OCI-LY7 (cell line): Measurements from ENCODE around the gene NRK. TPM values are rescaled to one million over a fixed set of nuclear protein-coding genes. Genes with fewer than 3 reads are reported as not detected.
"Not testable (repeated sequence)": the region's sequence is repeated elsewhere in the genome, so short reads cannot be mapped to it uniquely, and the experiment has no call there.

Experiments used
- BruUV-seq: library from RNA; stranded (reverse); fragments of 400-500 nt; replicated peaks from 2 replicates; lab custom pipeline; 2021; lab: Mats Ljungman, UMichigan
- CTCF ChIA-PET: fragments of 300-600 bp; sonication (Branson Sonifier 250); formaldehyde crosslinking; loops from one replicate; lab custom pipeline; 2022; ENCODE audit warnings: antibody characterized with exemption; ENCODE audit not compliant: unreplicated experiment; lab: Charles Lee
- POLR2A ChIA-PET: fragments of 300-600 bp; sonication (Branson Sonifier 250); formaldehyde crosslinking; loops from one replicate; lab custom pipeline; 2022; ENCODE audit warnings: antibody characterized with exemption; lab: Charles Lee
- DNase-seq: peaks from one replicate; pipeline ENCODE4 v3.0.0-alpha.2; 2015; ENCODE audit warnings: low spot score
- H2AFZ ChIP-seq: fragments of 200-600 bp; sonication (generic), shearing (Covaris generic); 2 replicates; pipeline ENCODE4 v1.6.1; 2014; ENCODE audit warnings: mild to moderate bottlenecking, antibody characterized with exemption, low read length, moderate library complexity
- H3K27ac ChIP-seq: fragments of 200-600 bp; sonication (generic); 2 replicates; pipeline ENCODE4 v1.5.1; 2014; ENCODE audit warnings: mixed run types, low read depth, mild to moderate bottlenecking, moderate library complexity, low read length, inconsistent platforms; ENCODE audit not compliant: poor library complexity, severe bottlenecking
- H3K36me3 ChIP-seq: fragments of 200-600 bp; sonication (generic); 2 replicates; pipeline ENCODE4 v1.6.1; 2014; ENCODE audit warnings: mild to moderate bottlenecking, antibody characterized with exemption, low read length, moderate library complexity, mixed read lengths; ENCODE audit not compliant: insufficient read depth
- H3K4me1 ChIP-seq: fragments of 200-600 bp; sonication (generic); 2 replicates; pipeline ENCODE4 v1.5.1; 2014; ENCODE audit warnings: mild to moderate bottlenecking, low read length; ENCODE audit not compliant: insufficient read depth, poor library complexity, severe bottlenecking
- H3K4me2 ChIP-seq: fragments of 200-600 bp; sonication (generic); 2 replicates; pipeline ENCODE4 v1.6.1; 2014; ENCODE audit warnings: mild to moderate bottlenecking, low read length
- H3K4me3 ChIP-seq: fragments of 200-600 bp; sonication (generic); 2 replicates; pipeline ENCODE4 v1.5.1; 2014; ENCODE audit warnings: mild to moderate bottlenecking, low read depth, low read length; ENCODE audit not compliant: poor library complexity, severe bottlenecking
- H3K79me2 ChIP-seq: fragments of 200-600 bp; sonication (generic); 2 replicates; pipeline ENCODE4 v1.6.1; 2016; ENCODE audit warnings: low read depth, mild to moderate bottlenecking, low read length, moderate library complexity, mixed read lengths; ENCODE audit not compliant: insufficient read depth
- H3K9me2 ChIP-seq: fragments of 200-600 bp; sonication (generic); 2 replicates; pipeline ENCODE4 v1.6.1; 2016; ENCODE audit warnings: mild to moderate bottlenecking, low read length, mixed read lengths; ENCODE audit not compliant: insufficient read depth
- H3K9me3 ChIP-seq: fragments of 200-600 bp; sonication (generic); 2 replicates; pipeline ENCODE4 v1.6.1; 2014; ENCODE audit warnings: mild to moderate bottlenecking, mixed run types, low read length, mixed read lengths
- H4K20me1 ChIP-seq: fragments of 200-600 bp; sonication (generic); 2 replicates; pipeline ENCODE4 v1.6.1; 2014; ENCODE audit warnings: mild to moderate bottlenecking, antibody characterized with exemption, low read length, moderate library complexity, mixed read lengths; ENCODE audit not compliant: insufficient read depth
- EZH2phosphoT487 ChIP-seq: fragments of 200-600 bp; sonication (generic); IDR thresholded peaks from 2 replicates; pipeline ENCODE4 v1.6.1; 2018; ENCODE audit warnings: low read depth, borderline replicate concordance, mild to moderate bottlenecking, mixed run types, antibody characterized with exemption, low read length, moderate library complexity, mixed read lengths
- intact Hi-C: fragments of 100-400 bp; cut with micrococcal nuclease; formaldehyde crosslinking; loops from one replicate; pipeline ENCODE4 v1.10.0; 2022; ENCODE audit not compliant: unreplicated experiment
- total RNA-seq, 2 experiments: library from RNA; depleted of rRNA in 1 of 2; stranded (reverse); fragments of >200 nt in 1 of 2; shearing (Covaris generic) in 1 of 2; gene quantifications; 2 replicates each; pipeline ENCODE4 v1.2.3, GENCODE V29; 2014 to 2022
- TF ChIP-seq, protein P1 (sequence below): fragments of 200-600 bp; sonication (generic); conservative IDR thresholded peaks from 2 replicates; pipeline ENCODE4 v1.5.1; 2014; ENCODE audit warnings: mild to moderate bottlenecking, antibody characterized with exemption, low read length, moderate library complexity, mixed read lengths

The NRK gene
- total RNA-seq, 2 experiments from 2014 or later: not detected

DNA sequence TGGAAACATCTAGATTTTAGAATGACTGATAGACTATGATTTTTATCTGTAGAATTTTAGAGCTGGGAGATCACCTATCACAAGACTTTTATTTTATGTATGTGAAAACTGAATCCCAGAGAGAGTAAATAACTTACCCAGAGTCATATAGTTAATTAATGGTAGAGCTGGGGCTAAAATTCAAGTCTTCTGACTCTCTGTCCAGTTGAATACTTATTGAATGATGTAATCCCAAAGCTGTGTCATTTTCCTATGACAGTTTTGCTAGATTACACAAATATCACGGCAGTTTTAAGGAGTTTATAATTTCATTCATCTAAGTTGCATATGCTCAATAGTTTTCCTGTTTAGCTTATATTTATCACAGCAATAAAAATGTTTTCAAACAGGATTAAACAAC is 6.7 kb downstream of the NRK start:
- no peaks in the 10 kb centered on the region for H3K36me3 ChIP-seq
- H3K4me3 ChIP-seq: no peak overlapping the region
- BruUV-seq: no TSS peak
- intact Hi-C loops: no loop called here
- H3K27ac ChIP-seq: no peak overlapping the region
- H4K20me1 ChIP-seq: no peaks in the 10 kb centered on the region
- ChIA-PET POLR2A (no interaction called here), CTCF (no interaction called here)
- H3K9me3 ChIP-seq: no peaks in the 10 kb centered on the region
- H3K4me2 ChIP-seq: no peak overlapping the region
- H3K79me2 ChIP-seq: no peaks in the 10 kb centered on the region
- TF ChIP-seq, protein P1, sequence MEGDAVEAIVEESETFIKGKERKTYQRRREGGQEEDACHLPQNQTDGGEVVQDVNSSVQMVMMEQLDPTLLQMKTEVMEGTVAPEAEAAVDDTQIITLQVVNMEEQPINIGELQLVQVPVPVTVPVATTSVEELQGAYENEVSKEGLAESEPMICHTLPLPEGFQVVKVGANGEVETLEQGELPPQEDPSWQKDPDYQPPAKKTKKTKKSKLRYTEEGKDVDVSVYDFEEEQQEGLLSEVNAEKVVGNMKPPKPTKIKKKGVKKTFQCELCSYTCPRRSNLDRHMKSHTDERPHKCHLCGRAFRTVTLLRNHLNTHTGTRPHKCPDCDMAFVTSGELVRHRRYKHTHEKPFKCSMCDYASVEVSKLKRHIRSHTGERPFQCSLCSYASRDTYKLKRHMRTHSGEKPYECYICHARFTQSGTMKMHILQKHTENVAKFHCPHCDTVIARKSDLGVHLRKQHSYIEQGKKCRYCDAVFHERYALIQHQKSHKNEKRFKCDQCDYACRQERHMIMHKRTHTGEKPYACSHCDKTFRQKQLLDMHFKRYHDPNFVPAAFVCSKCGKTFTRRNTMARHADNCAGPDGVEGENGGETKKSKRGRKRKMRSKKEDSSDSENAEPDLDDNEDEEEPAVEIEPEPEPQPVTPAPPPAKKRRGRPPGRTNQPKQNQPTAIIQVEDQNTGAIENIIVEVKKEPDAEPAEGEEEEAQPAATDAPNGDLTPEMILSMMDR: no peak
- TF ChIP-seq EZH2phosphoT487: no peak
- no peak for DNase-seq
- no peak overlapping the region for H2AFZ ChIP-seq
- H3K4me1 ChIP-seq: no peaks in the 10 kb centered on the region
- no peaks in the 10 kb centered on the region for H3K9me2 ChIP-seq

DNA sequence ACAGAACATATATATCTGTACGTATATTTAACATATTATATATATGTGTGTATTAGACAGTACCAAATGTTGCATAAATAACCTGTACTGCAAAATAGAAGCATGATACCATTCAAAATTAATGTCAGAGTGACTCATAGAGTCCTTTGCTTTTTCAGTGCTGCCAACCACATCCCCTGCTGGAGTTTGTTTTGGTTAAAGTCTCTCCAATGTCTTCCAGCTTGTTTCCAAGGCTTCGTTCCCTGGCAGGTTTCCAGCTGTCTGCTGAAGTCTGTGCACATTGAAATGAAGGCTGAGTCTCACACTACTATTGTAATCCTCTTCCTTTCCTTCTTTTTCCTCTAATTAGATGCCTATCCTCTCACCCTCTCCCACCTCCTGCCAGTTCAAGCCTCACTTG is 14.9 kb downstream of the NRK start:
- DNase-seq: no peak

DNA sequence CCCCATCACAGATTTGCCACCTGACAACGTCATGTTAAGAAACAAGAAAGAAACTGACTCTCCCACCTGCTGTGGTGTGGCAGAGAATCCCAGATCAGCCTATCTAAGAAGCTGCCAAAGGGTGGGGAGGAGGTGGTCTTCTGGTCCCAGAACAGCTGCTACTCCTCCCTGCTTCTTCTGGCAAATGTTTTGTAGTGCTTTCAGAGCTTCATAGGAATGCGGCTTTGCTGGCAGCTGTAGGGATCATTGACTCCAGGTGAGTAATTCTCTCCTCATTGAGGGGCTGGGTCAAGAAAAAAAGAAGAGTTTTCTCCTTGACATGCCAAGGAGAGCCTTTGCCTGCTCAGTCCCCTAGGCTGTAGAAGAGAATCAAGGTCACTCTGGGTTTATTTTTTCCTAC is 23.3 kb downstream of the NRK start:
- no TSS peak for BruUV-seq
- intact Hi-C loops: no loop called here
- Histone ChIP-seq H2AFZ (no peak overlapping the region), H4K20me1 (no peaks in the 10 kb centered on the region), H3K4me1 (no peaks in the 10 kb centered on the region), H3K36me3 (no peaks in the 10 kb centered on the region), H3K79me2 (no peaks in the 10 kb centered on the region), H3K4me2 (no peak overlapping the region), H3K27ac (no peak overlapping the region), H3K9me3 (no peaks in the 10 kb centered on the region), H3K4me3 (no peak overlapping the region), H3K9me2 (no peaks in the 10 kb centered on the region)
- DNase-seq: no peak
- ChIA-PET CTCF (no interaction called here), POLR2A (no interaction called here)
- TF ChIP-seq EZH2phosphoT487: no peak
- TF ChIP-seq, protein P1: no peak

More for the DNA sequence above, 14.9 kb downstream of the NRK start:
- no peaks in the 10 kb centered on the region for H4K20me1 ChIP-seq
- ChIA-PET CTCF (no interaction called here), POLR2A (no interaction called here)
- no peak overlapping the region for H3K4me2 ChIP-seq
- no TSS peak for BruUV-seq
- H3K4me1 ChIP-seq: no peaks in the 10 kb centered on the region
- no peaks in the 10 kb centered on the region for H3K79me2 ChIP-seq
- H2AFZ ChIP-seq: no peak overlapping the region
- no peak overlapping the region for H3K27ac ChIP-seq
- intact Hi-C loops: no loop called here
- H3K36me3 ChIP-seq: no peaks in the 10 kb centered on the region
- TF ChIP-seq, protein P1: no peak
- no peak for TF ChIP-seq EZH2phosphoT487
- H3K9me2 ChIP-seq: no peaks in the 10 kb centered on the region
- no peak overlapping the region for H3K4me3 ChIP-seq
- no peaks in the 10 kb centered on the region for H3K9me3 ChIP-seq

- POLR2A ChIA-PET, H3K36me3 ChIP-seq, H3K79me2 ChIP-seq, H3K4me2 ChIP-seq, H4K20me1 ChIP-seq, CTCF ChIA-PET, H3K9me2 ChIP-seq, DNase-seq, intact Hi-C loops, H3K27ac ChIP-seq, H3K4me1 ChIP-seq, H3K4me3 ChIP-seq, H2AFZ ChIP-seq, H3K9me3 ChIP-seq, BruUV-seq: not testable (repeated sequence)
Observed at GRCh38 chrX:105850100-105850499, 27.8 kb downstream of the NRK start.
